HepG2 (cell line): ENCODE measurements around the gene INTS3.

ENCODE experiments used
- GTF2F1 ChIP-seq: fragments of 150-350 bp; IDR thresholded peaks from 2 replicates; pipeline ENCODE4 v1.6.1; 2014; ENCODE audit warnings: low read length
- SALL2 ChIP-seq: sonication (generic); formaldehyde crosslinking; IDR thresholded peaks from 2 replicates; pipeline ENCODE4 v1.8.1; 2023; ENCODE audit warnings: mild to moderate bottlenecking, missing genetic modification reagents, inconsistent platforms
- SMARCC2 ChIP-seq: fragments of 450-650 bp; IDR thresholded peaks from 2 replicates; pipeline ENCODE4 v1.6.1; 2017; ENCODE audit warnings: antibody characterized with exemption, mild to moderate bottlenecking
- ZNF589 ChIP-seq: sonication (generic); formaldehyde crosslinking; conservative IDR thresholded peaks from 2 replicates; pipeline ENCODE4 v1.8.0; 2022; ENCODE audit warnings: mild to moderate bottlenecking, moderate library complexity, missing genetic modification reagents
- ZSCAN29 ChIP-seq: sonication (generic); formaldehyde crosslinking; conservative IDR thresholded peaks from 2 replicates; pipeline ENCODE4 v1.4.0; 2020; ENCODE audit warnings: mild to moderate bottlenecking, missing genetic modification reagents
- TF ChIP-seq, protein P1 (sequence below): sonication (generic); formaldehyde crosslinking; IDR thresholded peaks from 2 replicates; pipeline ENCODE4 v1.5.0; 2020; ENCODE audit warnings: mild to moderate bottlenecking, missing genetic modification reagents, moderate library complexity

- TF ChIP-seq SMARCC2 (no peak), GTF2F1 (no peak), SALL2 (CRISPR knock-in tag) (no peak), ZSCAN29 (CRISPR knock-in tag) (no peak), ZNF589 (no peak)
- TF ChIP-seq, protein P1, sequence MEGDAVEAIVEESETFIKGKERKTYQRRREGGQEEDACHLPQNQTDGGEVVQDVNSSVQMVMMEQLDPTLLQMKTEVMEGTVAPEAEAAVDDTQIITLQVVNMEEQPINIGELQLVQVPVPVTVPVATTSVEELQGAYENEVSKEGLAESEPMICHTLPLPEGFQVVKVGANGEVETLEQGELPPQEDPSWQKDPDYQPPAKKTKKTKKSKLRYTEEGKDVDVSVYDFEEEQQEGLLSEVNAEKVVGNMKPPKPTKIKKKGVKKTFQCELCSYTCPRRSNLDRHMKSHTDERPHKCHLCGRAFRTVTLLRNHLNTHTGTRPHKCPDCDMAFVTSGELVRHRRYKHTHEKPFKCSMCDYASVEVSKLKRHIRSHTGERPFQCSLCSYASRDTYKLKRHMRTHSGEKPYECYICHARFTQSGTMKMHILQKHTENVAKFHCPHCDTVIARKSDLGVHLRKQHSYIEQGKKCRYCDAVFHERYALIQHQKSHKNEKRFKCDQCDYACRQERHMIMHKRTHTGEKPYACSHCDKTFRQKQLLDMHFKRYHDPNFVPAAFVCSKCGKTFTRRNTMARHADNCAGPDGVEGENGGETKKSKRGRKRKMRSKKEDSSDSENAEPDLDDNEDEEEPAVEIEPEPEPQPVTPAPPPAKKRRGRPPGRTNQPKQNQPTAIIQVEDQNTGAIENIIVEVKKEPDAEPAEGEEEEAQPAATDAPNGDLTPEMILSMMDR (CRISPR knock-in tag) = no peak
These were observed 64.8 kb downstream of the INTS3 start for GRCh38 chr1:153792631-153793041.
